OCI-LY3 (cell line): ENCODE data around the gene XPOT.

Experiments
- CTCF ChIP-seq: fragments of 200-600, 300-600 bp; sonication (generic); IDR thresholded peaks from 2 replicates; pipeline ENCODE4 v1.5.1; 2014; ENCODE audit warnings: antibody characterized with exemption, low read length, low read depth
- EZH2phosphoT487 ChIP-seq: fragments of 200-600 bp; shearing (Covaris generic); IDR thresholded peaks from 2 replicates; pipeline ENCODE4 v1.6.1; 2018; ENCODE audit warnings: antibody characterized with exemption, mixed run types, low read depth

DNA sequence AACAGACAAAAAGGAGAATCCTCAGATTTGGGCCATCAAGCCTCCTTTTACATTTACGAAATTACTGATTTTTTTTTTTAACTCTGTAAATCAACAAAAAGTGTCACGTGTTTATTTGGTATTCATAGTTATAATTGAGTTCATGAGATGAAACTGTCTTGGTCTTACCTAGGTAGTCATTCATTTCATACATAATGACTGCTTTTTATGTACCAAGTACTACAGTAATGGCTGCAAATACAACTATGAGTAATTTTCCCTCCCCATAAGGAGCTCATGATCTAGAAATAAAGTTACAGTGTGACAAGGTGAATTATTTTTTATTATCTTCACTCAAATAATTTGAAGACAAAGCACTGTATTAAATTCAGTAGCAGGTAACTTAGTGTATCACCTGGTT lies 41.3 kb downstream of the XPOT start:
- no peak for TF ChIP-seq CTCF
- TF ChIP-seq EZH2phosphoT487: no peak
